DOHH2 (cell line): ENCODE measurements around the gene FAM25C.
"Not testable (repeated sequence)": the region's sequence is repeated elsewhere in the genome, so short reads cannot be mapped to it uniquely, and the experiment has no call there.

Experiments
- H3F3A ChIP-seq: fragments of 200-600 bp; sonication (generic), shearing (Covaris generic); 2 replicates; pipeline ENCODE4 v1.6.0; 2016; ENCODE audit warnings: antibody characterized with exemption, mild to moderate bottlenecking; ENCODE audit not compliant: control insufficient read depth, insufficient read depth
- H3K27ac ChIP-seq: fragments of 200-600 bp; sonication (generic); 2 replicates; pipeline ENCODE4 v1.5.1; 2014; ENCODE audit warnings: low read depth, mild to moderate bottlenecking, low read length, moderate library complexity
- H3K27me3 ChIP-seq: fragments of 200-600 bp; sonication (generic); 2 replicates; pipeline ENCODE4 v1.6.1; 2014; ENCODE audit warnings: mild to moderate bottlenecking, low read length, mixed read lengths; ENCODE audit not compliant: control insufficient read depth
- H3K36me3 ChIP-seq: fragments of 200-600 bp; sonication (generic); 2 replicates; pipeline ENCODE4 v1.6.1; 2014; ENCODE audit warnings: mild to moderate bottlenecking, low read length, moderate library complexity, mixed read lengths; ENCODE audit not compliant: control insufficient read depth
- H3K4me1 ChIP-seq: fragments of 200-600 bp; sonication (generic); 2 replicates; pipeline ENCODE4 v1.6.1; 2014; ENCODE audit warnings: mild to moderate bottlenecking, low read length, mixed read lengths; ENCODE audit not compliant: control insufficient read depth
- H3K4me2 ChIP-seq: fragments of 200-600 bp; sonication (generic); 2 replicates; pipeline ENCODE4 v1.6.0; 2014; ENCODE audit warnings: mild to moderate bottlenecking, low read length, moderate library complexity
- H3K4me3 ChIP-seq: fragments of 200-600 bp; sonication (generic); 2 replicates; pipeline ENCODE4 v1.5.1; 2014; ENCODE audit warnings: mild to moderate bottlenecking, low read length, mixed read lengths
- H3K79me2 ChIP-seq: fragments of 200-600 bp; sonication (generic); 2 replicates; pipeline ENCODE4 v1.6.1; 2014; ENCODE audit warnings: mild to moderate bottlenecking, low read length, mixed read lengths; ENCODE audit not compliant: control insufficient read depth
- H3K9me2 ChIP-seq: fragments of 200-600 bp; sonication (generic); replicated peaks from 2 replicates; pipeline ENCODE4 v1.6.1; 2014; ENCODE audit warnings: mild to moderate bottlenecking, low read length, mixed read lengths; ENCODE audit not compliant: control insufficient read depth
- H3K9me3 ChIP-seq: fragments of 200-600 bp; sonication (generic); 2 replicates; pipeline ENCODE4 v1.6.1; 2014; ENCODE audit warnings: antibody characterized with exemption, low read length, mixed read lengths; ENCODE audit not compliant: control insufficient read depth, insufficient read depth
- H4K20me1 ChIP-seq: fragments of 200-600 bp; sonication (generic); 2 replicates; pipeline ENCODE4 v1.6.0; 2014; ENCODE audit warnings: low read depth, mild to moderate bottlenecking, antibody characterized with exemption, low read length, moderate library complexity; ENCODE audit not compliant: control insufficient read depth, insufficient read depth

FAM25C gene

GRCh38 chr10:47999691-48000090, at the start of gene FAM25C:
FAM25C (minus strand) TSS chr10:47999791; CDS start chr10:47999765, 26 bp downstream.
- H3K4me2 ChIP-seq, H3K4me3 ChIP-seq, H3K9me2 ChIP-seq, H3K79me2 ChIP-seq, H3K9me3 ChIP-seq, H3K4me1 ChIP-seq, H3K27me3 ChIP-seq, H3F3A ChIP-seq, H3K27ac ChIP-seq, H3K36me3 ChIP-seq, H4K20me1 ChIP-seq: not testable (repeated sequence)

- not testable (repeated sequence) for H3K36me3 ChIP-seq, H3F3A ChIP-seq, H3K4me3 ChIP-seq, H3K9me2 ChIP-seq, H3K27me3 ChIP-seq, H3K9me3 ChIP-seq, H3K27ac ChIP-seq, H3K79me2 ChIP-seq, H3K4me1 ChIP-seq, H4K20me1 ChIP-seq, H3K4me2 ChIP-seq
Observed at GRCh38 chr10:48044557-48044956, 45.0 kb upstream of the FAM25C start.

DNA sequence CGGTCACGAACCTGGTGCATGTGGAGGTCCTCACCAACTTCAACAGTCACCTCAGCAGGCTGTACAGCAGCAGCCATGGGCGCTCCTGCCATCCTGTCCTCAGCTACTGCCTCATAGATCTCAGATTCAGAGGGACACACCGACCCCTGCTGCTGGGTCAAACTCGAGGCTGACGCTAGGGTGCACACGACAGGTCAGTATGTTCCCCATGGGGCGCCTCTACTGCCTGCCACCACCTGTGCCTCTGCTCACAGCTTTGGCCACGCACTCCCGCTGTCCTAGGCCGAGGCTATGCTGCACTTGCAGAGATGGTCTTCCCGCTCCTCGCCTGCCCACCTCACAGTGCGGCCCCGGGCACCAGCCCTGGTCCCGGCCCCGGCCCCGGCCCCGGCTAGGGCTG, 31.8 kb upstream of the FAM25C start:
- H3F3A ChIP-seq, H3K27me3 ChIP-seq, H3K27ac ChIP-seq, H3K4me3 ChIP-seq, H3K79me2 ChIP-seq, H3K4me2 ChIP-seq, H3K9me2 ChIP-seq, H3K4me1 ChIP-seq, H4K20me1 ChIP-seq, H3K9me3 ChIP-seq, H3K36me3 ChIP-seq: not testable (repeated sequence)

GRCh38 chr10:48002306-48002705, 2.7 kb upstream of the FAM25C start:
- H3K27me3 ChIP-seq, H3K79me2 ChIP-seq, H3K4me1 ChIP-seq, H3K27ac ChIP-seq, H4K20me1 ChIP-seq, H3K9me2 ChIP-seq, H3K4me3 ChIP-seq, H3F3A ChIP-seq, H3K9me3 ChIP-seq, H3K4me2 ChIP-seq, H3K36me3 ChIP-seq: not testable (repeated sequence)

DNA sequence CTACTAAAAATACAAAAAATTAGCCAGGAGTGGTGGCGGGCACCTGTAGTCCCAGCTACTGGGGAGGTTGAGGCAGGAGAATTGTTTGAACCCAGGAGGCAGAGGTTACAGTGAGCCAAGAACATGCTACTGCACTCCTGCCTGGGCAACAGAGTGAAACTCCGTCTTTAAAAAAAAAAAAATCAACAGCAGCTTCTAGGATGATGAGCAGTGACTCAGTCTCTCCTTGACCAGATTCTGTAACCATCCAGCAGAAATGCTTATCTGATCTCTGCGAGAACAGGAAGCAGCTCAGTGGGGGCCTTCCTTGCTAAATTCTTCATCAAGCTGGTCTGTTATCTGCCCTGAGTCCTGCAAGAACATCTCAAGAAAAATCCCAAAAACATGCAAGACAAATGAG, 5.5 kb downstream of the FAM25C start:
- not testable (repeated sequence) for H3K27me3 ChIP-seq, H3K4me1 ChIP-seq, H3K9me3 ChIP-seq, H4K20me1 ChIP-seq, H3F3A ChIP-seq, H3K4me3 ChIP-seq, H3K79me2 ChIP-seq, H3K36me3 ChIP-seq, H3K27ac ChIP-seq, H3K9me2 ChIP-seq, H3K4me2 ChIP-seq

- not testable (repeated sequence) for H3K27me3 ChIP-seq, H3K4me2 ChIP-seq, H3K9me2 ChIP-seq, H3K4me3 ChIP-seq, H4K20me1 ChIP-seq, H3F3A ChIP-seq, H3K4me1 ChIP-seq, H3K36me3 ChIP-seq, H3K79me2 ChIP-seq, H3K27ac ChIP-seq, H3K9me3 ChIP-seq
Observed at GRCh38 chr10:47992560-47992959, 7.0 kb downstream of the FAM25C start.

DNA sequence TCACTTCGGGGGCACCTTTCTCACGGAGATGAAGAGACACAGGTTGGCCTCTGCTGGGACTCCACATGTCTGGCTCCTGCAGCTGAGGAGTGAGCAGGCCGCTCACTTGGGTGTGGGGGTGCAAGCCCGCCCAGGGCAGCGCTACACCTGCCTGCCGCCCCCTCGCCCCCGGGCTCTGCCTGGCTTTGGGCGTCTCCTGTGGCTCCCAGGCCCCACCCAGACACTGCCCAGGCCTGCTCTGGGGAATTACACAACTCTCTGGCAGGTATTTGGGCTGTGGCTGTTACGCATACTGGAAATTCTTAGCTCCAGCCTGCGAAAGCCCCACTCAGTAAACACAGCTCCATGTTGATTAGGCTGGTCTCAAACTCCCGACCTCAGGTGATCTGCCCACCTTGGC, 7.9 kb downstream of the FAM25C start:
- not testable (repeated sequence) for H3K4me3 ChIP-seq, H3K4me2 ChIP-seq, H3K9me2 ChIP-seq, H4K20me1 ChIP-seq, H3F3A ChIP-seq, H3K36me3 ChIP-seq, H3K27ac ChIP-seq, H3K79me2 ChIP-seq, H3K9me3 ChIP-seq, H3K27me3 ChIP-seq, H3K4me1 ChIP-seq

DNA sequence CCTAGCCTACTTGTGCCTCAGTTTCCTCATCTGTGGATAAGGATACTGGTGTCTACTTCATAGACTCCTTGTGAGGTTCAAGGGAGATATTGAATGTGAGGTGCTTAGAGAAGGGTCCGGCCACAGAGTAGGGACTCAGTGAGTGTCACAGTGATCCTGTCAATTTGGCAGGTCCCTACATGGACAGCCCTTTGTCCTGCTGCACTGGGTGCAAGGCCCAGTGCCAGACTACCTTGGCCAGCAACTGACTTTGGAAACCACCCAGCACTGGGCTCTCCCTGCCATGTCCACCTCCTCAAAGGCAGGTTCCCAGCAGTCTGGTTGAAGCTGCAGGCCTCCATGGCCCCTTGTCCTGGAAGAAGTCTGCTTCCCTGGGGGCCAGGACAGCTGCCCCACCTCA, 9.5 kb downstream of the FAM25C start:
- H3K9me2 ChIP-seq, H3K4me1 ChIP-seq, H3K27me3 ChIP-seq, H3K9me3 ChIP-seq, H3K36me3 ChIP-seq, H4K20me1 ChIP-seq, H3K4me2 ChIP-seq, H3K4me3 ChIP-seq, H3K27ac ChIP-seq, H3K79me2 ChIP-seq, H3F3A ChIP-seq: not testable (repeated sequence)

- not testable (repeated sequence) for H3K4me3 ChIP-seq, H3F3A ChIP-seq, H3K27me3 ChIP-seq, H3K4me1 ChIP-seq, H4K20me1 ChIP-seq, H3K9me2 ChIP-seq, H3K4me2 ChIP-seq, H3K79me2 ChIP-seq, H3K36me3 ChIP-seq, H3K9me3 ChIP-seq, H3K27ac ChIP-seq
Observed at GRCh38 chr10:47989542-47989950, 10.0 kb downstream of the FAM25C start.
